NCI-H526 (cell line): ENCODE measurements around the gene EEF1AKMT4.
"Not testable (repeated sequence)": the region's sequence is repeated elsewhere in the genome, so short reads cannot be mapped to it uniquely, and the experiment has no call there.

Experiments
- DNase-seq, 2 experiments: peaks; one replicate each; lab custom pipeline; 2025; lab: John Stamatoyannopoulos, UW

EEF1AKMT4 gene

GRCh38 chr3:184259878-184260723 is 10.6 kb downstream of the EEF1AKMT4 start:
- peak; percentile 14 to 63 for DNase-seq

- peak in 1 of 2 experiments; percentile 56 for DNase-seq
Measured at GRCh38 chr3:184260724-184261269, 11.3 kb downstream of the EEF1AKMT4 start.

GRCh38 chr3:184261270-184261853 is 11.9 kb downstream of the EEF1AKMT4 start, which contains the start of gene CAMK2N2:
Gene CAMK2N2 (minus strand): TSS chr3:184261553. CDS start chr3:184261285, 268 bp downstream.
- peak; percentile 86 to 95 for DNase-seq

GRCh38 chr3:184261854-184262763 is 12.6 kb downstream of the EEF1AKMT4 start:
- DNase-seq = peak; percentile 59 to 88

GRCh38 chr3:184262764-184263179 is 13.3 kb downstream of the EEF1AKMT4 start:
- peak in 1 of 2 experiments; percentile 59 for DNase-seq

GRCh38 chr3:184267249-184267648 is 17.8 kb downstream of the EEF1AKMT4 start:
- not testable (repeated sequence) for DNase-seq

- DNase-seq = no peak
Measured at GRCh38 chr3:184272269-184272668, 22.8 kb downstream of the EEF1AKMT4 start.

- no peak for DNase-seq
Measured at GRCh38 chr3:184275381-184275701, 25.9 kb downstream of the EEF1AKMT4 start.

- no peak for DNase-seq
Measured at GRCh38 chr3:184275961-184276910, 26.8 kb downstream of the EEF1AKMT4 start, which contains the start of gene ECE2. Gene ECE2 (plus strand): TSS chr3:184276022. CDS start chr3:184276154, 132 bp downstream.

- DNase-seq = no peak
Measured at GRCh38 chr3:184277366-184277765, 27.9 kb downstream of the EEF1AKMT4 start.

- no peak for DNase-seq
Measured at GRCh38 chr3:184282941-184283340, 33.5 kb downstream of the EEF1AKMT4 start.

GRCh38 chr3:184283681-184284080 is 34.2 kb downstream of the EEF1AKMT4 start:
- no peak for DNase-seq

- peak; percentile 67 to 86 for DNase-seq
Measured at GRCh38 chr3:184284696-184285095, 35.2 kb downstream of the EEF1AKMT4 start.

- DNase-seq = peak; percentile 36 to 75
Measured at GRCh38 chr3:184289426-184289938, 40.0 kb downstream of the EEF1AKMT4 start.

GRCh38 chr3:184290331-184290730 is 40.9 kb downstream of the EEF1AKMT4 start:
- DNase-seq = no peak

- no peak for DNase-seq
Measured at GRCh38 chr3:184291044-184291737, 41.7 kb downstream of the EEF1AKMT4 start.

- no peak for DNase-seq
Measured at GRCh38 chr3:184291738-184292445, 42.4 kb downstream of the EEF1AKMT4 start.

GRCh38 chr3:184295771-184296170 is 46.3 kb downstream of the EEF1AKMT4 start:
- no peak for DNase-seq

GRCh38 chr3:184296616-184297015 is 47.1 kb downstream of the EEF1AKMT4 start:
- DNase-seq = no peak
